Transverse colon (tissue), 4 donors: ENCODE measurements around the gene COLEC12. TPM values are rescaled to one million over a fixed set of nuclear protein-coding genes. Genes with fewer than 3 reads are reported as not detected.

Experiments used
- DNase-seq: peaks from one replicate; pipeline ENCODE4 v3.0.0-alpha.2; 2019
- H3K27ac ChIP-seq, 4 donors: fragments of 200-600 bp; sonication (generic); 2 replicates each; pipeline ENCODE4 v1.5.1; 2016 to 2018; ENCODE audit warnings: inconsistent platforms in 4 of 4
- H3K27me3 ChIP-seq: fragments of 200-600 bp; sonication (generic); 2 replicates; pipeline ENCODE4 v1.5.1; 2017; ENCODE audit warnings: inconsistent platforms
- H3K36me3 ChIP-seq, 4 donors: fragments of 200-600 bp; sonication (generic); 2 replicates each; pipeline ENCODE4 v1.5.1; 2017 to 2019; ENCODE audit warnings: inconsistent platforms in 4 of 4
- H3K4me1 ChIP-seq, 4 donors: fragments of 200-600 bp; sonication (generic); 2 replicates each; pipeline ENCODE4 v1.5.1; 2017 to 2020; ENCODE audit warnings: inconsistent platforms in 4 of 4
- H3K4me3 ChIP-seq, 4 donors: fragments of 200-600 bp; sonication (generic); 1 replicate in 1 of 4; 2 replicates in 3 of 4; pipeline versions ENCODE4 v1.5.1 to v1.6.1; 2017 to 2019; ENCODE audit warnings: inconsistent platforms in 4 of 4
- H3K9me3 ChIP-seq, 2 donors: fragments of 200-600 bp; sonication (generic); 2 replicates each; pipeline ENCODE4 v1.5.1; 2017 to 2019; ENCODE audit warnings: inconsistent platforms in 2 of 2
- EP300 ChIP-seq: sonication (generic); formaldehyde crosslinking; IDR thresholded peaks from one replicate; pipeline ENCODE4 v1.6.1; 2017; ENCODE audit warnings: antibody characterized with exemption, low read depth
- POLR2A ChIP-seq: fragments of 450-650 bp; IDR thresholded peaks from one replicate; pipeline ENCODE4 v1.6.1; 2016; ENCODE audit warnings: antibody characterized with exemption, mild to moderate bottlenecking, moderate library complexity
- POLR2AphosphoS5 ChIP-seq, 3 donors: sonication (generic); formaldehyde crosslinking; IDR thresholded peaks; one replicate each; pipeline ENCODE4 v1.6.1; 2016; ENCODE audit warnings: antibody characterized with exemption in 3 of 3
- WGBS, 2 donors: methylation state at CpG; one replicate each; pipeline ENCODE4 v1.1.5; 2018; ENCODE audit warnings: low coverage in 1 of 2; 5-methylcytosine and 5-hydroxymethylcytosine counted together
- in situ Hi-C, 4 donors: fragments of 200-750 bp; cut with MboI; loops; one replicate each; pipeline versions ENCODE4 v1.15.0 to v1.15.1; 2017; ENCODE audit warnings: low sequenced_read_pairs in 3 of 4, low pct_ligation_motif_present in 1 of 4, low pct_unique_long_range_greater_than_20kb in 1 of 4
- intact Hi-C: fragments of 100-400 bp; cut with DNase I; formaldehyde crosslinking; loops from one replicate; pipeline ENCODE4 v1.15.1; 2023; ENCODE audit warnings: low total_unique reads
- total RNA-seq, 4 donors: library from RNA; depleted of rRNA; stranded (reverse); fragments of >200 nt; gene quantifications; one replicate each; pipeline ENCODE4 v1.1.0, GENCODE V29; 2016
- TF ChIP-seq, protein P1 (sequence below), 5 experiments: fragments of 200-600 bp in 3 of 5; fragments of 450-650 bp in 2 of 5; sonication (generic) in 3 of 5; IDR thresholded peaks; 1 replicate in 2 of 5; 2 replicates in 3 of 5; pipeline ENCODE4 v1.5.1; 2016 to 2017; ENCODE audit warnings: antibody characterized with exemption in 5 of 5, inconsistent platforms in 3 of 5, mild to moderate bottlenecking in 2 of 5, moderate library complexity in 1 of 5

COLEC12 gene
- total RNA-seq, 4 donors from 2014 or later = 1.4 to 7.8 (median 2.8) TPM

DNA sequence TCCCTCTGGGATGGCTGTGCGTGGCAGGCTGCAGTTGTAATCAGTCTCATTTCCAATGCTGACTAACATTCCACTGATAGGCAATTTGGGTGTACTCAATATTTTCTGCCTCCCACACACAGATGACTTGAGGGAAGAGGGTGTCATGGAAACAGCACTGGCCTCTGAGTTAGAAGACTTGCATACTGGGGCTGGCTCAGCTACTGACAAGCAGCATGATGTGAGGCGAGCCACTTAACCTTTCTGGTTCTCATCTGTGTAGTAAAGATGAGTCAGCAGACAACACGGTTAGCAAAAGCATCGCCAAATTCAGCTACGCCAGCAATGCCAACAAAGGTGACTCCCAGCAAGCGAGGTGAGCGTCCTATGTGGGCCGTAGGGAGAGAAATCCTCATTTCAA lies 73.5 kb downstream of the COLEC12 start:
- no peak for TF ChIP-seq POLR2A
- TF ChIP-seq EP300 = no peak
- TF ChIP-seq, protein P1, sequence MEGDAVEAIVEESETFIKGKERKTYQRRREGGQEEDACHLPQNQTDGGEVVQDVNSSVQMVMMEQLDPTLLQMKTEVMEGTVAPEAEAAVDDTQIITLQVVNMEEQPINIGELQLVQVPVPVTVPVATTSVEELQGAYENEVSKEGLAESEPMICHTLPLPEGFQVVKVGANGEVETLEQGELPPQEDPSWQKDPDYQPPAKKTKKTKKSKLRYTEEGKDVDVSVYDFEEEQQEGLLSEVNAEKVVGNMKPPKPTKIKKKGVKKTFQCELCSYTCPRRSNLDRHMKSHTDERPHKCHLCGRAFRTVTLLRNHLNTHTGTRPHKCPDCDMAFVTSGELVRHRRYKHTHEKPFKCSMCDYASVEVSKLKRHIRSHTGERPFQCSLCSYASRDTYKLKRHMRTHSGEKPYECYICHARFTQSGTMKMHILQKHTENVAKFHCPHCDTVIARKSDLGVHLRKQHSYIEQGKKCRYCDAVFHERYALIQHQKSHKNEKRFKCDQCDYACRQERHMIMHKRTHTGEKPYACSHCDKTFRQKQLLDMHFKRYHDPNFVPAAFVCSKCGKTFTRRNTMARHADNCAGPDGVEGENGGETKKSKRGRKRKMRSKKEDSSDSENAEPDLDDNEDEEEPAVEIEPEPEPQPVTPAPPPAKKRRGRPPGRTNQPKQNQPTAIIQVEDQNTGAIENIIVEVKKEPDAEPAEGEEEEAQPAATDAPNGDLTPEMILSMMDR (IDR thresholded peaks at IDR 0.05) = no peak
- no peak for TF ChIP-seq POLR2AphosphoS5 (IDR thresholded peaks at IDR 0.05)
- Histone ChIP-seq H3K4me1 (no peaks in the 10 kb centered on the region), H3K9me3 (no peaks in the 10 kb centered on the region), H3K36me3 (no peaks in the 10 kb centered on the region), H3K27me3 (no peaks in the 10 kb centered on the region), H3K27ac (no peak overlapping the region), H3K4me3 (no peak overlapping the region)
- in situ Hi-C loops = no loop called here
- 69 to 74% methylated on average over 7 to 8 of the region's 8 CpGs for WGBS, 2 donors
- no peak for DNase-seq
- intact Hi-C loops = no loop called here

DNA sequence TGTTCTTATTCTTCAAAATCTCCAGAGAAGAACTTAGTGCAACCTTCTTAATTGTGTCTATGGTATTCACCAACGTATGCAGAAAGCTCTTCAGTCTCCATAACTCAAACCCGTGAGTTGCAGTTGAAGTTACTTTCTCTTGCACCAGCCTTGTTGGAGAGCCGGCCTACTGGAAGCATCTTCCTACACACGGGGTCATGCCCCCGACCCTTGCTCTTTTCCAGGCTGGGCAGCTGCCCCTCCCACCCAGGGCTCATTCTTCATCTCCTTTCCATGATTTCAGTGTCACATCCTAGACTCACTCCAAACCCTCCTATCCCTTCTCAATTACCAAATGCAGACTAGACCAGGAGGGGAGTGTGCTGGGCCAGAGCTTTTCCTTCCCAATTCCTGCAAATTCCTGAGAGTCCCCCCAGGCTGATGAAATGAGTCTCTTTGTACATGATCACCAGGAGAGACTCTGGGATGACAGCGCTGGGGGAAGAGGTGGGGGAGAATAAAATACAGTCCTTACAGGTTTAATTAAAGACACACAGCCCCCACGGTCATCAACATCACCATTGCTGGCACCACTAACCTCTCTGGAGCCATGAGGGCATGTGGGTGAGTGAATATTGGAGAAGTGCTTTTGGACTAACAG lies 75.3 kb downstream of the COLEC12 start:
- TF ChIP-seq, protein P1 (IDR thresholded peaks at IDR 0.05) = no peak
- TF ChIP-seq POLR2A (no peak), POLR2AphosphoS5 (IDR thresholded peaks at IDR 0.05) (no peak), EP300 (no peak)
- H3K9me3 ChIP-seq = no peaks in the 10 kb centered on the region
- no peak overlapping the region for H3K4me3 ChIP-seq
- intact Hi-C loops = no loop called here
- no peak overlapping the region for H3K27ac ChIP-seq
- no peaks in the 10 kb centered on the region for H3K4me1 ChIP-seq
- no peaks in the 10 kb centered on the region for H3K27me3 ChIP-seq
- no peaks in the 10 kb centered on the region for H3K36me3 ChIP-seq
- WGBS, 2 donors = 74% methylated on average over 3 to 7 of the region's 7 CpGs
- in situ Hi-C loops = no loop called here
- DNase-seq = no peak

DNA sequence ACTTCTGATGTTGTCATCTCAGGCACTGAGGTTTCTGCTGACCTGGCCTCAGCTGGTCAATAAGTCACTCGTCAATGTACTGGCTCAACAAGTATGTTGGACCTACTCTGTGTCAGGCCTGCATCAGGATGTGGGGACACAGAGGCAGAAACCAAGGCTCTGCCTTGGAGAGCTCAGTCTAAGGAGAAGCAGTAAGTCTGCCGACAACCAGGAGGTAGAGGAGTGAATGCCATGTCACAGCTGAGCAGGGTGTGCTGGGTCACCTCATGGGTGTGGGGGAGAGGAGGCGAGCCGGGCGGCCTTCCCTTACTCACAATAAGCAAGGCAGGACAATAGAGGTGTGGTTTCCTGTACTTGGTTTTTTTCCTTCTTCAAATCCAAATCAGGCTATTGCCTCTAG lies 75.8 kb downstream of the COLEC12 start:
- in situ Hi-C loops = no loop called here
- H3K27ac ChIP-seq = no peak overlapping the region

DNA sequence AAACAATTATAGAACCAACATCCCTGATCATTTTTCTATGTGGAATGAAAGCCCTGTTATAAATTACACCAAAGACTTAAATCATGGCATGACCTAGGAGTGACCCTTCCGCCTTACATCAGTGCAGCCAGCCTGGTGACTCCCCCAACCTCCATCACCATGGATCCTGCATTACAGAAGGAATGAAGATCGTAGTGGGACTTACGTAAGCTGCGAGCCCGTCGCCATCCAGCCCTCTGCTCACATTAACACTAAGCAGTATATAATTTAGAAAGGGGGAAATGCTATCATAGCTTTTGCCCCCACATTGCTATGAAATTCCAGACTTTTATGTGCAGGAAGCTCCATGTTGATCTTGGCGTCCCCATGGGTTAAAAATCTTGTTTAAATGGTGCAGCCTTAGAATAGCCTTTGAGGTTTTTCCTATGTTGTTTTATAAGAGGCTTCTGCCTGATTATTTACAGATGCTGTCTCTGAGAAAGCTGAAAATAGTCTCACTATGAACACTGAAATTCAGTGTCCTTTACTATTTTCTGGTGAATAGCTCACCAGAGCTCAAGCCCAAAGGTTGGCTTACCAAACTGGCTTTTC lies 76.3 kb downstream of the COLEC12 start:
- Histone ChIP-seq H3K4me1 (no peaks in the 10 kb centered on the region), H3K27ac (peak overlapping the region in 1 of 4 donors; percentile 9), H3K9me3 (no peaks in the 10 kb centered on the region), H3K27me3 (no peaks in the 10 kb centered on the region), H3K4me3 (no peak overlapping the region), H3K36me3 (no peaks in the 10 kb centered on the region)
- TF ChIP-seq POLR2AphosphoS5 (IDR thresholded peaks at IDR 0.05) (no peak), EP300 (no peak), POLR2A (no peak)
- TF ChIP-seq, protein P1 (IDR thresholded peaks at IDR 0.05) = no peak
- intact Hi-C loops (no loop called here), in situ Hi-C loops (no loop called here)
- 85% methylated on average over 7 of the region's 7 CpGs; no CpG with 5 or more reads in 1 of the 2 donors for WGBS, 2 donors
- no peak for DNase-seq

More for the DNA sequence above, 75.8 kb downstream of the COLEC12 start:
- H3K4me3 ChIP-seq = no peak overlapping the region
- no peaks in the 10 kb centered on the region for H3K36me3 ChIP-seq
- TF ChIP-seq POLR2AphosphoS5 (IDR thresholded peaks at IDR 0.05) (no peak), POLR2A (no peak), EP300 (no peak)
- TF ChIP-seq, protein P1 (IDR thresholded peaks at IDR 0.05) = no peak
- no peaks in the 10 kb centered on the region for H3K9me3 ChIP-seq
- no peaks in the 10 kb centered on the region for H3K4me1 ChIP-seq
- intact Hi-C loops = no loop called here
- no peak for DNase-seq
- no peaks in the 10 kb centered on the region for H3K27me3 ChIP-seq
- 72 to 93% methylated on average over 3 to 5 of the region's 5 CpGs for WGBS, 2 donors
